IMR-90 (cell line): ENCODE results near the gene COL9A3. TPM values are rescaled to one million over a fixed set of nuclear protein-coding genes. Genes with fewer than 3 reads are reported as not detected.

Experiments
- ATAC-seq: fragments of 200-7000 bp; cut with Tn5 transposase; 2 replicates; pipeline ENCODE4 v1.9.1; 2020; ENCODE audit warnings: low read depth, mild to moderate bottlenecking, moderate library complexity
- BruUV-seq: library from RNA; stranded (reverse); fragments of 400-500 nt; replicated peaks from 2 replicates; lab custom pipeline; 2021; lab: Mats Ljungman, UMichigan
- CTCF ChIA-PET: fragments of 300-600 bp; formaldehyde crosslinking; extraction: SDS; loops from one replicate; lab custom pipeline; 2021; ENCODE audit warnings: antibody characterized with exemption; lab: Yijun Ruan, JAX
- POLR2A ChIA-PET: fragments of 300-600 bp; sonication (Branson Sonifier 250); formaldehyde crosslinking; loops from one replicate; lab custom pipeline; 2022; ENCODE audit warnings: antibody characterized with exemption; ENCODE audit not compliant: unreplicated experiment; lab: Charles Lee
- DNase-seq: peaks from one replicate; pipeline ENCODE4 v3.0.0; 2013
- H2AFZ ChIP-seq: replicated peaks from 2 replicates; pipeline ENCODE3; 2013; ENCODE audit warnings: low read length, mild to moderate bottlenecking; ENCODE audit not compliant: poor library complexity
- H2AK5ac ChIP-seq: 2 replicates; pipeline ENCODE4 v1.6.1; 2013; ENCODE audit warnings: low read depth, low read length, inconsistent platforms
- H2AK9ac ChIP-seq: replicated peaks from 2 replicates; pipeline ENCODE3; 2013; ENCODE audit warnings: mild to moderate bottlenecking, low read depth, low read length, moderate library complexity; ENCODE audit not compliant: poor library complexity
- H2BK120ac ChIP-seq: 2 replicates; pipeline ENCODE4 v1.6.1; 2013; ENCODE audit warnings: low read depth, low read length, inconsistent platforms
- H2BK15ac ChIP-seq: 3 replicates; pipeline ENCODE4 v1.6.1; 2013; ENCODE audit warnings: low read depth, low read length, inconsistent platforms
- H2BK20ac ChIP-seq: 2 replicates; pipeline ENCODE4 v1.6.1; 2013; ENCODE audit warnings: low read depth, mild to moderate bottlenecking, inconsistent platforms, low read length, moderate library complexity
- H2BK5ac ChIP-seq: 2 replicates; pipeline ENCODE4 v1.6.1; 2013; ENCODE audit warnings: mild to moderate bottlenecking, low read depth, low read length, inconsistent platforms; ENCODE audit not compliant: poor library complexity, severe bottlenecking
- H3K14ac ChIP-seq: replicated peaks from 2 replicates; pipeline ENCODE4 v1.6.1; 2013; ENCODE audit warnings: low read depth, low read length, inconsistent platforms
- H3K18ac ChIP-seq: 2 replicates; pipeline ENCODE4 v1.6.1; 2013; ENCODE audit warnings: low read depth, low read length, control low read depth
- H3K23ac ChIP-seq: 2 replicates; pipeline ENCODE4 v1.6.1; 2013; ENCODE audit warnings: low read depth, low read length, inconsistent platforms
- H3K27ac ChIP-seq: 2 replicates; pipeline ENCODE4 v1.5.1; 2013; ENCODE audit warnings: mild to moderate bottlenecking, control low read depth, low read length; ENCODE audit not compliant: insufficient read depth
- H3K27me3 ChIP-seq: 2 replicates; pipeline ENCODE4 v1.6.1; 2013; ENCODE audit warnings: low read length; ENCODE audit not compliant: control insufficient read depth, insufficient read depth
- H3K36me3 ChIP-seq: 2 replicates; pipeline ENCODE4 v1.6.1; 2013; ENCODE audit warnings: low read length, mixed read lengths; ENCODE audit not compliant: control insufficient read depth, insufficient read depth
- H3K4ac ChIP-seq: 2 replicates; pipeline ENCODE4 v1.6.1; 2013; ENCODE audit warnings: low read depth, low read length, inconsistent platforms
- H3K4me1 ChIP-seq: 2 replicates; pipeline ENCODE4 v1.6.1; 2013; ENCODE audit warnings: low read length, mixed read lengths; ENCODE audit not compliant: control insufficient read depth, insufficient read depth
- H3K4me2 ChIP-seq: 2 replicates; pipeline ENCODE4 v1.6.1; 2013; ENCODE audit warnings: low read depth, mild to moderate bottlenecking, control low read depth, low read length, moderate library complexity
- H3K4me3 ChIP-seq: 2 replicates; pipeline ENCODE4 v1.5.1; 2013; ENCODE audit warnings: low read depth, mild to moderate bottlenecking, control low read depth, low read length, moderate library complexity; ENCODE audit not compliant: insufficient read depth
- H3K56ac ChIP-seq: 2 replicates; pipeline ENCODE4 v1.6.1; 2013; ENCODE audit warnings: low read length, inconsistent platforms; ENCODE audit not compliant: insufficient read depth; ENCODE audit errors: extremely low read depth
- H3K79me1 ChIP-seq, 2 experiments: 2 replicates each; pipeline ENCODE4 v1.6.1; 2013; ENCODE audit warnings: low read length in 2 of 2, inconsistent platforms in 1 of 2, low read depth in 1 of 2
- H3K9ac ChIP-seq: 2 replicates; pipeline ENCODE4 v1.6.1; 2013; ENCODE audit warnings: low read depth, low read length, control low read depth
- H3K9me1 ChIP-seq: 2 replicates; pipeline ENCODE4 v1.6.1; 2013; ENCODE audit warnings: low read length, inconsistent platforms; ENCODE audit not compliant: insufficient read depth
- H3K9me3 ChIP-seq: 2 replicates; pipeline ENCODE4 v1.6.1; 2013; ENCODE audit warnings: low read length; ENCODE audit not compliant: control insufficient read depth, insufficient read depth
- H4K20me1 ChIP-seq: 2 replicates; pipeline ENCODE4 v1.6.1; 2013; ENCODE audit warnings: low read length, inconsistent platforms; ENCODE audit not compliant: insufficient read depth
- H4K5ac ChIP-seq: 2 replicates; pipeline ENCODE4 v1.6.1; 2013; ENCODE audit warnings: mild to moderate bottlenecking, low read depth, low read length, control low read depth
- H4K8ac ChIP-seq, 2 experiments: 2 replicates each; pipeline ENCODE4 v1.6.1; 2013; ENCODE audit warnings: low read depth in 2 of 2, low read length in 2 of 2, control low read depth in 1 of 2, inconsistent platforms in 1 of 2
- H4K91ac ChIP-seq: 2 replicates; pipeline ENCODE4 v1.6.1; 2013; ENCODE audit warnings: low read depth, low read length, inconsistent platforms; ENCODE audit not compliant: insufficient read depth
- CHD1 ChIP-seq: IDR thresholded peaks from 2 replicates; pipeline ENCODE4 v1.6.1; 2012; ENCODE audit warnings: low read depth, low read length, improper control_type of control experiment
- FOS ChIP-seq: fragments of 150-350 bp; IDR thresholded peaks from 2 replicates; pipeline ENCODE4 v1.6.1; 2016; ENCODE audit warnings: low read depth, low read length
- MAFK ChIP-seq: IDR thresholded peaks from 2 replicates; pipeline ENCODE4 v1.6.1; 2012; ENCODE audit warnings: low read depth, low read length, improper control_type of control experiment
- MAZ ChIP-seq: IDR thresholded peaks from 2 replicates; pipeline ENCODE4 v1.6.1; 2012; ENCODE audit warnings: low read depth, mild to moderate bottlenecking, low read length, improper control_type of control experiment, moderate library complexity, borderline replicate concordance
- MXI1 ChIP-seq: IDR thresholded peaks from 2 replicates; pipeline ENCODE4 v1.6.1; 2012; ENCODE audit warnings: low read depth, mild to moderate bottlenecking, low read length, moderate library complexity, borderline replicate concordance
- NFE2L2 ChIP-seq: fragments of 150-350 bp; IDR thresholded peaks from 2 replicates; pipeline ENCODE4 v1.6.1; 2016; ENCODE audit warnings: low read depth, mild to moderate bottlenecking, low read length
- POLR2A ChIP-seq: IDR thresholded peaks from 2 replicates; pipeline ENCODE4 v1.6.1; 2012; ENCODE audit warnings: mild to moderate bottlenecking, low read depth, low read length
- RAD21 ChIP-seq: IDR thresholded peaks from 2 replicates; pipeline ENCODE4 v1.6.1; 2012; ENCODE audit warnings: low read length, improper control_type of control experiment
- RCOR1 ChIP-seq: IDR thresholded peaks from 2 replicates; pipeline ENCODE4 v1.6.1; 2012; ENCODE audit warnings: mild to moderate bottlenecking, low read length, improper control_type of control experiment; ENCODE audit not compliant: insufficient replicate concordance
- RFX5 ChIP-seq: IDR thresholded peaks from 2 replicates; pipeline ENCODE4 v1.8.0; 2012; ENCODE audit warnings: low read depth, mild to moderate bottlenecking, low read length, moderate library complexity
- USF2 ChIP-seq: fragments of 150-350 bp; IDR thresholded peaks from 2 replicates; pipeline ENCODE4 v1.6.1; 2017; ENCODE audit warnings: mild to moderate bottlenecking, antibody characterized with exemption, low read length, low read depth
- WGBS, 2 experiments: methylation state at CpG; one replicate each; pipeline versions ENCODE4 v1.1.5 to v1.1.7; 2013; ENCODE audit warnings: missing lambda C conversion rate in 2 of 2; ENCODE audit not compliant: insufficient read length in 1 of 2; ENCODE audit errors: extremely low coverage in 2 of 2; 5-methylcytosine and 5-hydroxymethylcytosine counted together
- dilution Hi-C: fragments of 300-500 bp; cut with HindIII; formaldehyde crosslinking; loops from one replicate; pipeline ENCODE4 v1.14.3; 2018; ENCODE audit warnings: low sequenced_read_pairs; ENCODE audit not compliant: unreplicated experiment
- in situ Hi-C: fragments of 300-500 bp; cut with MboI; formaldehyde crosslinking; loops from 3 replicates; pipeline ENCODE4 v1.14.3; 2019; ENCODE audit warnings: low sequenced_read_pairs, inconsistent platforms, mixed read lengths
- intact Hi-C: fragments of 100-400 bp; cut with micrococcal nuclease; formaldehyde crosslinking; loops from 2 replicates; pipeline ENCODE4 v1.10.0; 2022
- polyA plus RNA-seq, 3 experiments: library from polyadenylated mRNA; depleted of rRNA; stranded (reverse); fragments of >200 nt; gene quantifications; 2 replicates each; pipeline ENCODE4 v1.2.3, GENCODE V29; 2012; ENCODE audit warnings: low replicate concordance in 1 of 3
- total RNA-seq: library from RNA; depleted of rRNA; stranded (reverse); fragments of >200 nt; gene quantifications from 2 replicates; pipeline ENCODE4 v1.2.3, GENCODE V29; 2012
- TF ChIP-seq, protein P1 (sequence below): conservative IDR thresholded peaks from 2 replicates; pipeline ENCODE4 v1.5.1; 2012; ENCODE audit warnings: mild to moderate bottlenecking, low read depth, low read length, improper control_type of control experiment

Gene COL9A3
- total and polyA plus RNA-seq, 2 of the 4 experiments (the other 2 are of a cell fraction): 0.36 to 1.4 TPM

DNA sequence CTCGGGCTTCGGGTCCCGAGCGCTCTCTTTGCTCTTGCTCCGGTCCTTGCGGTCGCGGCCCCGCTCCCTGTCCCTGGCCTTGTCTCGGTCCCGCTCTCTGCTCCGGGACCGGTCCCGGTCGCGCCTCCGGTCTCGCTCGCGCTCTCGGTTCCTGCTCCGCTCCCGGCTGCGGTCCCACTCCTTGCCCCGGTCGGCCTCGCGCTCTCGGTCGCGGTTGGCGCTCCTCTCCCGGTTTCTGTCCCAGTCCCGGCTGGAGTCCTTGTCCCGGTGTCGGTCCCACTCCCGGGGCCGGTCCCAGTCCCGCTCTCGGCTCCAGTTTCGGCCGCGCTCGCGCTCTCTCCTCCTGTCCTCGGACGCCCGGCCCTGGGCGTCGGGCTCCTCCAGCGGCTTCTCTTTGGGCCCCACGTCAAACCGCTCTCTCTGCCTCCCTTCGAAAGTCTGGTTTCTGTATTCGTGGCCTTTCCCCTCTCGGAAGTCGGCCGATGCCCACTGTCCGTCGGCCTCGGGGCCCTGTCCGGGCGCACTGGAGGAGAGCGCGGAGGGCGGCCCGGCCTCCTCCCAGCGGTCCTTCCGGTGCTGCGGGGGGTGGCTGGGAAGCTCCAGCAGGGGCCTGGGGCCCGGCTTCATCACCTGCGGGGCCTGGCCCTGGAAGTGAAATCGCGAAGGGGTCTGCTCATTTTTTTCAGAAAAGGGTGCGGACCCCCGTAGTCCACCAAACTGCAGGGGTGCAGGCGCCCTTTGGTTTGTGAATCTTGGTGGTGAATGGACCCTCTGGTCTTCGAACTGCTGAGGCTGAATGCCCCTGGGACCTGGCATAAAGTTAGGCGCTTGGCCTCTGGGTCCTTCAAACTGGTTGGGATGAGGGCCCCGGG lies 62.7 kb downstream of the COL9A3 start:
- no peak overlapping the region for H3K4ac ChIP-seq
- H3K9me3 ChIP-seq: no peaks in the 10 kb centered on the region
- no peak overlapping the region for H3K27ac ChIP-seq
- H4K20me1 ChIP-seq: no peaks in the 10 kb centered on the region
- no peak overlapping the region for H3K4me2 ChIP-seq
- in situ Hi-C loops: loop anchor here (10.0 kb wide), 1 partner anchor 135 kb away; no protein-coding TSS in a partner anchor
- H3K9me1 ChIP-seq: no peaks in the 10 kb centered on the region; the same call in 1 of the 2 replicates
- no peak overlapping the region for H4K91ac ChIP-seq
- H3K18ac ChIP-seq: no peak overlapping the region
- H4K8ac ChIP-seq: no peak overlapping the region
- no peak overlapping the region for H3K56ac ChIP-seq
- H3K14ac ChIP-seq: no peak overlapping the region
- no peak overlapping the region for H2BK15ac ChIP-seq
- H3K4me1 ChIP-seq: peaks cover 7% of the 10 kb centered on the region; the same call in 1 of the 2 replicates
- no peak for DNase-seq
- H3K4me3 ChIP-seq: no peak overlapping the region
- BruUV-seq: no TSS peak
- intact Hi-C loops: no loop called here
- 85% methylated on average over 38 of the region's 80 CpGs; no CpG with 5 or more reads in 1 of the 2 experiments for WGBS, 2 experiments
- POLR2A ChIA-PET: no interaction called here
- no peaks in the 10 kb centered on the region for H3K79me1 ChIP-seq
- H2AFZ ChIP-seq: no peak overlapping the region
- H3K23ac ChIP-seq: no peak overlapping the region
- peaks cover 12% of the 10 kb centered on the region for H3K36me3 ChIP-seq
- CTCF ChIA-PET: no interaction called here
- H3K9ac ChIP-seq: no peak overlapping the region
- dilution Hi-C loops: no loop called here
- H2BK20ac ChIP-seq: no peak overlapping the region
- no peaks in the 10 kb centered on the region for H3K27me3 ChIP-seq
- H2BK5ac ChIP-seq: no peak overlapping the region
- H4K5ac ChIP-seq: no peak overlapping the region
- TF ChIP-seq USF2 (no peak), MAZ (no peak), MAFK (no peak), FOS (no peak), RFX5 (no peak), RAD21 (no peak), RCOR1 (no peak), CHD1 (no peak), NFE2L2 (no peak), POLR2A (no peak), MXI1 (no peak)
- TF ChIP-seq, protein P1, sequence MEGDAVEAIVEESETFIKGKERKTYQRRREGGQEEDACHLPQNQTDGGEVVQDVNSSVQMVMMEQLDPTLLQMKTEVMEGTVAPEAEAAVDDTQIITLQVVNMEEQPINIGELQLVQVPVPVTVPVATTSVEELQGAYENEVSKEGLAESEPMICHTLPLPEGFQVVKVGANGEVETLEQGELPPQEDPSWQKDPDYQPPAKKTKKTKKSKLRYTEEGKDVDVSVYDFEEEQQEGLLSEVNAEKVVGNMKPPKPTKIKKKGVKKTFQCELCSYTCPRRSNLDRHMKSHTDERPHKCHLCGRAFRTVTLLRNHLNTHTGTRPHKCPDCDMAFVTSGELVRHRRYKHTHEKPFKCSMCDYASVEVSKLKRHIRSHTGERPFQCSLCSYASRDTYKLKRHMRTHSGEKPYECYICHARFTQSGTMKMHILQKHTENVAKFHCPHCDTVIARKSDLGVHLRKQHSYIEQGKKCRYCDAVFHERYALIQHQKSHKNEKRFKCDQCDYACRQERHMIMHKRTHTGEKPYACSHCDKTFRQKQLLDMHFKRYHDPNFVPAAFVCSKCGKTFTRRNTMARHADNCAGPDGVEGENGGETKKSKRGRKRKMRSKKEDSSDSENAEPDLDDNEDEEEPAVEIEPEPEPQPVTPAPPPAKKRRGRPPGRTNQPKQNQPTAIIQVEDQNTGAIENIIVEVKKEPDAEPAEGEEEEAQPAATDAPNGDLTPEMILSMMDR: no peak
- ATAC-seq: no peak
- no peak overlapping the region for H2BK120ac ChIP-seq
- no peak overlapping the region for H2AK5ac ChIP-seq
- H2AK9ac ChIP-seq: peak overlapping the region; percentile 16
